Measurements from ENCODE around the gene LGR6.

The LGR6 gene

DNA sequence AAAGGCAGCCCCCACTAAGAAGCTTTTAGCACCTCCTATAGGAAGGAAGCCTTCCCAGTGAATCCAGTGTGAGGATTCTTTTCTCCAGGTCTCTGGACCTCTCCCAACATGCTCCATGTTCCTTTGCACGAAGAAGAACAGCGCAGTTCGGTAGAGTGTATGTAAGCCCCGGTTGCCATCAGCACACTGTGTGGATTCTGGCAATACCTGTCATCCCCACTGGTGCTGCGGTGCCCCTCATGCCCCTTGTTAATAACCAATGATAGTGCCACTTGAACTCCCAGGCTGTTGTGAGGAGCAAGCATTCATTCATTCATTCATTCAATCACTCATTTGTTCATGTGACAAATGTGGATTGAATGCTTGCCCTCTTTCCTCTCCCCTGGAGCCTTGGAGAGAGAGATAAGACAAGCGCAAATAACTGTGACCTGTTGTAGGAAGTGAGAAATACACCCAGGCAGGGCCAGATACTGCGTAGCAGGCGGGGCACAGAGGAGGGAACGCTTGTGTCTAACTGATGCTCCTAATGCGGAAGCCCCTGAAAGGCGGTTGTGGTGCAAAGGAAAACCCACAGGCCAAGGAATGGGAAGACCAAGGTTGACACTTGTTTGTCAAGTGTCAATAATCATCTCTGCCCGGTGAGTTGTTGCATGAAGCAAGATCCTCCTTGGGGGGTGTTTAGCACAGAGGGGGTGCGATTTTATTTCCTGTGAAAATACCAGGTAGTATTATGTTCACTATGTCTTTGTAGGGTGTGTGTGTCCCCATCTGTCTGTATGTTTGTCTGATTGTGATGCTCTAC is 9.8 kb downstream of the LGR6 start:
- Histone ChIP-seq H3K36me3 (ENCODE audit: insufficient read depth, insufficient read length, low read length) (no peaks in the 10 kb centered on the region), H3K4me1 (ENCODE audit: insufficient read depth, insufficient read length) (peaks cover 9% of the 10 kb centered on the region), H3K27me3 (ENCODE audit: insufficient read depth, insufficient read length) (no peaks in the 10 kb centered on the region), H3K9ac (ENCODE audit: insufficient read length, low read depth) (no peak overlapping the region), H3K4me3 (ENCODE audit: insufficient read length, low read depth) (no peak overlapping the region), H3K9me3 (ENCODE audit: insufficient read depth, low read length) (no peaks in the 10 kb centered on the region)
- no peak for DNase-seq (ENCODE audit: low read depth, low spot score)
- no peak for TF ChIP-seq SUZ12 (IDR thresholded peaks at IDR 0.05; ENCODE audit: extremely low read depth, insufficient read depth, insufficient read length)
- TF ChIP-seq ZNF274 (IDR thresholded peaks at IDR 0.05; ENCODE audit: low read depth, low read length) = no peak
- TF ChIP-seq YY1 (IDR thresholded peaks at IDR 0.05; ENCODE audit: insufficient read depth, insufficient read length) = no peak

DNA sequence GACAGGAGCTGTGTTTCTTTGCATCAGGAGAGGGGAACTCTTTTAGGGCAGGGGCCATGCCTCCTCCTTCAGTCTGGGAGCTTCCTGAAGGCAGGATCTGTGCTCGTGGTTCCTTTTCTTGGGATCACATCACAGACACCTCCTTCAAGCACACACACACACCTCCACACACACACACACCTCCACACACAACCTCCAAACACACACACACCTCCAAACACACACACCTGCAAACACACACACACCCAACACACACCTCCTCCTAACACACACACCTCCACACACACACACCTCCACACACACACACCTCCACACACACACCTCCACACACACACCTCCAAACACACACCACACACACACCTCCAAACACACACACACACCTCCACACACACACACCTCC is 10.5 kb downstream of the LGR6 start:
- peaks cover 8% of the 10 kb centered on the region for H3K4me1 ChIP-seq (ENCODE audit: insufficient read depth, insufficient read length)
- H3K27me3 ChIP-seq (ENCODE audit: insufficient read depth, insufficient read length) = no peaks in the 10 kb centered on the region
- no peak overlapping the region for H3K9ac ChIP-seq (ENCODE audit: insufficient read length, low read depth)
- no peaks in the 10 kb centered on the region for H3K36me3 ChIP-seq (ENCODE audit: insufficient read depth, insufficient read length, low read length)
- no peak overlapping the region for H3K4me3 ChIP-seq (ENCODE audit: insufficient read length, low read depth)
- no peak for TF ChIP-seq SUZ12 (IDR thresholded peaks at IDR 0.05; ENCODE audit: extremely low read depth, insufficient read depth, insufficient read length)
- no peak for TF ChIP-seq ZNF274 (IDR thresholded peaks at IDR 0.05; ENCODE audit: low read depth, low read length)
- no peak for TF ChIP-seq YY1 (IDR thresholded peaks at IDR 0.05; ENCODE audit: insufficient read depth, insufficient read length)
- DNase-seq (ENCODE audit: low read depth, low spot score) = no peak
- H3K9me3 ChIP-seq (ENCODE audit: insufficient read depth, low read length) = no peaks in the 10 kb centered on the region

DNA sequence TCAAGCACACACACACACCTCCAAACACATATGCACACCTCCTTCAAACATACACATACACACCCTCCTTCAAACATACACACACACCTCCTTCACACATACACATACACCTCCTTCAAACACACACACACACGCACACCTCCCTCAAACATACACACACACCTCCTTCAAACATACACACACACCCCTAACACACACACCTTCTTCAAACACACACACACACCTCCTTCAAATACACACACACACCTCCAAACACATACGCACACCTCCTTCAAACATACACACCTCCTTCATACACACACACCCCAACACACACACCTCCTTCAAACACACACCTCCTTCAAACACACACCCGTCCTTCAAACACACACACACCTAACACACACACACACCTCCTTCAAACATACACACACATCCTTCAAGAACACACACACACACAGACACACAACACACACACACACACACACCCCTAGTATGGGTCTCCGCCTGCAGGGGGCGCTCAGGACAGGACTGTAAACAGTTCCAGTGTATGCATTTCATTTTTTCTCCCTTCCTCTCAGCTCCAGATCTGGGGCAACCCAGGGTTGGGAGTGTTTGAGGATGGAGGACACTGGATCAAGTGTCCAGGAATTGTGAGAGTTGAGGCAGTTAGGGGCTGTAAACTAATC is 12.1 kb downstream of the LGR6 start:
- H3K27me3 ChIP-seq (ENCODE audit: insufficient read depth, insufficient read length) = no peaks in the 10 kb centered on the region
- no peak for DNase-seq (ENCODE audit: low read depth, low spot score)
- no peak overlapping the region for H3K9ac ChIP-seq (ENCODE audit: insufficient read length, low read depth)
- H3K4me1 ChIP-seq (ENCODE audit: insufficient read depth, insufficient read length) = peaks cover under 1% of the 10 kb centered on the region
- no peak overlapping the region for H3K4me3 ChIP-seq (ENCODE audit: insufficient read length, low read depth)
- no peaks in the 10 kb centered on the region for H3K36me3 ChIP-seq (ENCODE audit: insufficient read depth, insufficient read length, low read length)
- no peaks in the 10 kb centered on the region for H3K9me3 ChIP-seq (ENCODE audit: insufficient read depth, low read length)
- no peak for TF ChIP-seq ZNF274 (IDR thresholded peaks at IDR 0.05; ENCODE audit: low read depth, low read length)
- TF ChIP-seq SUZ12 (IDR thresholded peaks at IDR 0.05; ENCODE audit: extremely low read depth, insufficient read depth, insufficient read length) = no peak
- no peak for TF ChIP-seq YY1 (IDR thresholded peaks at IDR 0.05; ENCODE audit: insufficient read depth, insufficient read length)

DNA sequence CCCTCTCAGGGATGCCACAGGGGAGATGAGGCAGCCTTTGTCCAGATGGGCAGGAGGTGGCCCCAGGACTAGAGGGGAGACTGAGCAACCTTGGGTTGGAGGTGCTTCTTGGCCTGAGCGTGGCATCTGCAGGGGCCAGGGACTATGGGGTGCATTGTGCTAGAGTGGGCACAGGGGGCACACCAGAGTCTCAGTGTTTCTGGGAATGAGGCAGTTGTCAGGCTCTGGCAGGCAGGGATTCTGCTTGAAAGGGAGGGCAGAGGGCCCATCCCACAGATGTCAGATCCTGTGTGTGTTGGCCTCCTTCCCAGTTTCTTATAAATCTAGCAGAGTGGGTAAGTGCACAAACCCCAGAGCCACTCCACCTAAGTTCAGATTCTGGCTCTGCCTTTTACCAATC is 13.7 kb downstream of the LGR6 start:
- Histone ChIP-seq H3K4me1 (ENCODE audit: insufficient read depth, insufficient read length) (no peaks in the 10 kb centered on the region), H3K4me3 (ENCODE audit: insufficient read length, low read depth) (no peak overlapping the region), H3K36me3 (ENCODE audit: insufficient read depth, insufficient read length, low read length) (no peaks in the 10 kb centered on the region), H3K9ac (ENCODE audit: insufficient read length, low read depth) (no peak overlapping the region), H3K27me3 (ENCODE audit: insufficient read depth, insufficient read length) (no peaks in the 10 kb centered on the region), H3K9me3 (ENCODE audit: insufficient read depth, low read length) (no peaks in the 10 kb centered on the region)
- DNase-seq (ENCODE audit: low read depth, low spot score) = no peak
- TF ChIP-seq ZNF274 (IDR thresholded peaks at IDR 0.05; ENCODE audit: low read depth, low read length) (no peak), SUZ12 (IDR thresholded peaks at IDR 0.05; ENCODE audit: extremely low read depth, insufficient read depth, insufficient read length) (no peak), YY1 (IDR thresholded peaks at IDR 0.05; ENCODE audit: insufficient read depth, insufficient read length) (no peak)

DNA sequence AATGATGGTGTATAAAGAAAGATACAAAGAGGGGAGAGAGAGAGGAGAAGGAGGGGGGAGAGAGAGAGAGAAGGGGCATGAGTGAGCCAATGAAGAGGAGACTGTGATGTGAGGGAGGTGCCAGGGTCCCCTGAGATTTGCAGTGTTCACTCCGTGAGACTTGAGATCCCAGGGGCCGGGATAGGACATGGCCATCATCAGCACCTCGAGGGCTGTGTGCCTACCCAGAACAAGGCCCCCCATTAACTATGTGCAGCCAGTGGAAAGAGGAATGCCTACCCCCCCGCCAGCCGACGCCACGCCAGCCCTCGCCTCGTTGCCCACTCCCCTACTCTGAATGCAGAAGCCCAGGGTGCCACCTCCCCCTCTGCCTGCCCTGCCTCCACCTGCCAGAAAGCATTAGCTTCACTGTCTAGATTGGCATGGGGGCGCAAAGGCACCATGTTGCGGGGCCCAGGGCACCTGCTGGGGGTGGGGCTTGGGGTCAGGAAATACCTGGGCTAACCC is 14.8 kb downstream of the LGR6 start:
- H3K36me3 ChIP-seq (ENCODE audit: insufficient read depth, insufficient read length, low read length) = no peaks in the 10 kb centered on the region
- no peak overlapping the region for H3K9ac ChIP-seq (ENCODE audit: insufficient read length, low read depth)
- no peak for DNase-seq (ENCODE audit: low read depth, low spot score)
- H3K4me1 ChIP-seq (ENCODE audit: insufficient read depth, insufficient read length) = no peaks in the 10 kb centered on the region
- TF ChIP-seq ZNF274 (IDR thresholded peaks at IDR 0.05; ENCODE audit: low read depth, low read length) = no peak
- TF ChIP-seq YY1 (IDR thresholded peaks at IDR 0.05; ENCODE audit: insufficient read depth, insufficient read length) = no peak
- TF ChIP-seq SUZ12 (IDR thresholded peaks at IDR 0.05; ENCODE audit: extremely low read depth, insufficient read depth, insufficient read length) = no peak
- H3K27me3 ChIP-seq (ENCODE audit: insufficient read depth, insufficient read length) = no peaks in the 10 kb centered on the region
- no peaks in the 10 kb centered on the region for H3K9me3 ChIP-seq (ENCODE audit: insufficient read depth, low read length)
- H3K4me3 ChIP-seq (ENCODE audit: insufficient read length, low read depth) = no peak overlapping the region

DNA sequence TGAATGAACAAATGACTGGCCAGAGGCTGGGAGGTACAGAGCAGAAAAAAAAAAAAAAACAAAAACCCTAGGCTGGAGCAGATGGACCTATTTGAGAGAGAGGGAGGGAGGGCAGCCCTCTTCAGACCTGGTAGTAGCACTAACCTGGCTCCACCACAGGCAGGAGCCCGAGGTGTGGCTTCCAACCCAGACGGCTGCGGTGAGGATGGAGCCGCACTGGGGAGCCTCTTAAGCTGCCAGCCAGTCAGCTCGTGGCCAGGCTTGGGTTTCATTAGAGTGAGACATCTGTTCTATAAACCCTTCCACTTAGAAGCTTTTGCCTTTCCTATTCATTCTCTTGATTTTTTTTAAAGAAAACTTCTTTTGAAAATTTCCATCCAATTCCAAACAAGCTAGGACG is 16.8 kb downstream of the LGR6 start:
- no peak overlapping the region for H3K4me3 ChIP-seq (ENCODE audit: insufficient read length, low read depth)
- no peak for DNase-seq (ENCODE audit: low read depth, low spot score)
- no peaks in the 10 kb centered on the region for H3K36me3 ChIP-seq (ENCODE audit: insufficient read depth, insufficient read length, low read length)
- H3K9me3 ChIP-seq (ENCODE audit: insufficient read depth, low read length) = no peaks in the 10 kb centered on the region
- H3K4me1 ChIP-seq (ENCODE audit: insufficient read depth, insufficient read length) = peaks cover 4% of the 10 kb centered on the region
- peaks cover 14% of the 10 kb centered on the region for H3K27me3 ChIP-seq (ENCODE audit: insufficient read depth, insufficient read length)
- TF ChIP-seq YY1 (IDR thresholded peaks at IDR 0.05; ENCODE audit: insufficient read depth, insufficient read length) = no peak
- no peak for TF ChIP-seq ZNF274 (IDR thresholded peaks at IDR 0.05; ENCODE audit: low read depth, low read length)
- TF ChIP-seq SUZ12 (IDR thresholded peaks at IDR 0.05; ENCODE audit: extremely low read depth, insufficient read depth, insufficient read length) = no peak
- no peak overlapping the region for H3K9ac ChIP-seq (ENCODE audit: insufficient read length, low read depth)

DNA sequence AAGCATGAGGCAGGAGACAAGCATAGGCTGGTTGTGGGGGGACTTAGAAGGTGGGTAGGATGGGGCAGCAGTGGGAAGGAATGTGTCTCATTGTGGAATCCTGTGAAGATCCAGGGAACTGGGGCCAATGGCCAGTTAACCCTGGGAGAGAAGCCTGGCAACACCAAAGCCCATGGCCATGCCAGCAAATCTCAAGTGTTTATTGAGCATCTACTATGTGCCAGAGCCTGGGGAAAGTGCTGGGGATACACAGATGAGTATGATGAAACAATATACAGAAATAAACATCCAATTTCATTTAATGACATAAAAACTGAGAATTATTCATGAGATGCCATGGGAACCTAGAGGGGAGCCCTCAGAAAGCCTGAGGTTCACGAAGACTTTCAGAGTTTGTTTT is 17.4 kb downstream of the LGR6 start:
- Histone ChIP-seq H3K4me1 (ENCODE audit: insufficient read depth, insufficient read length) (peaks cover 6% of the 10 kb centered on the region), H3K9me3 (ENCODE audit: insufficient read depth, low read length) (no peaks in the 10 kb centered on the region), H3K9ac (ENCODE audit: insufficient read length, low read depth) (no peak overlapping the region), H3K36me3 (ENCODE audit: insufficient read depth, insufficient read length, low read length) (no peaks in the 10 kb centered on the region), H3K27me3 (ENCODE audit: insufficient read depth, insufficient read length) (peaks cover 18% of the 10 kb centered on the region), H3K4me3 (ENCODE audit: insufficient read length, low read depth) (no peak overlapping the region)
- no peak for DNase-seq (ENCODE audit: low read depth, low spot score)
- TF ChIP-seq ZNF274 (IDR thresholded peaks at IDR 0.05; ENCODE audit: low read depth, low read length) (no peak), YY1 (IDR thresholded peaks at IDR 0.05; ENCODE audit: insufficient read depth, insufficient read length) (no peak), SUZ12 (IDR thresholded peaks at IDR 0.05; ENCODE audit: extremely low read depth, insufficient read depth, insufficient read length) (no peak)

Data from NT2/D1 (cell line).